HG02870 (cell line): ENCODE measurements around the gene ODAD3.
"Not testable (repeated sequence)": the region's sequence is repeated elsewhere in the genome, so short reads cannot be mapped to it uniquely, and the experiment has no call there.

Source experiments
- ATAC-seq: cut with Tn5 transposase; IDR thresholded peaks from one replicate; pipeline ENCODE4 v1.9.1; 2021; ENCODE audit warnings: mild to moderate bottlenecking, moderate library complexity; ENCODE audit not compliant: unreplicated experiment

The ODAD3 gene

GRCh38 chr19:11435057-11435832 is at the start of gene ODAD3, which contains the start of gene PRKCSH:
ODAD3 (minus strand) TSS chr19:11435121; CDS start chr19:11435016, 105 bp downstream.
PRKCSH (plus strand) TSS chr19:11435635; CDS start chr19:11436118, 483 bp downstream.
- peak; percentile 88 for ATAC-seq

GRCh38 chr19:11483366-11484111 is 48.6 kb upstream of the ODAD3 start:
- no peak for ATAC-seq

DNA sequence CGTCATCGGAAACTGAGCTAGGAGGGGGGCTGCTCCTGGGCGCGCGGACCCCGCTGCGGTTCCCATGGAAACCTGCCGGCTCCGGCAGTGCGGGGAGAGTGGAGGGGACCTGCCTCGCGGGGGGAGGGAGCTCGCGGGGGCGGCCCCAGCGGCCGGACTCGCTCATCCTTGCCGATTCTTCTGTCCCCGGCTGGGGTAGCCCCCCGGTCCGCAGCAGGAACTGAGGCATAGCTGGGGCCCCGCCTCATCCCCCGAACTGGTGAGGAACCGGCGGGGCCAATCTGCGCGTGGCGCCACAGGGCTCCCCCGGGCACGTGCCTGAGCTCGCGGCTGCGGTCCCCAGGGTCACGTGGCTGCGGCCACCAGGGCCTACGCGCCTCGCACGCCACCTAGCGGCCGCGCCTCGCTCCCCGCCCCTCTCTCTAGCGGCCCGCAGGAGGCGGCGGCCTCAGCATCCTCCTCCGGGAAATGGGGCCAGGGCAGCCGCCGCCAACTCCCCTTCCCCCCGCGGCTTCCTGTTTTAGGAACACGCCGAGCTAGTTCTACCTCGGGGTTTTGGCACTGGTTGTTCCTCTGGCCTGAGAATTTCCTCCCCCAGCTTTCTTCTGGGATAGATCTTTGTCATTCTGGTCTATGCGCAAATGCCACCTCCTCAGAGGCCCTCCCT is 47.6 kb upstream of the ODAD3 start:
- peak; percentile 42 for ATAC-seq

GRCh38 chr19:11481534-11482383 is 46.8 kb upstream of the ODAD3 start:
- ATAC-seq: peak; percentile 54

- no peak for ATAC-seq
Measured at GRCh38 chr19:11480715-11481533, 46.0 kb upstream of the ODAD3 start, which contains the start of gene ELAVL3. ELAVL3 (minus strand) TSS chr19:11481046; CDS start chr19:11480608, 438 bp downstream.

DNA sequence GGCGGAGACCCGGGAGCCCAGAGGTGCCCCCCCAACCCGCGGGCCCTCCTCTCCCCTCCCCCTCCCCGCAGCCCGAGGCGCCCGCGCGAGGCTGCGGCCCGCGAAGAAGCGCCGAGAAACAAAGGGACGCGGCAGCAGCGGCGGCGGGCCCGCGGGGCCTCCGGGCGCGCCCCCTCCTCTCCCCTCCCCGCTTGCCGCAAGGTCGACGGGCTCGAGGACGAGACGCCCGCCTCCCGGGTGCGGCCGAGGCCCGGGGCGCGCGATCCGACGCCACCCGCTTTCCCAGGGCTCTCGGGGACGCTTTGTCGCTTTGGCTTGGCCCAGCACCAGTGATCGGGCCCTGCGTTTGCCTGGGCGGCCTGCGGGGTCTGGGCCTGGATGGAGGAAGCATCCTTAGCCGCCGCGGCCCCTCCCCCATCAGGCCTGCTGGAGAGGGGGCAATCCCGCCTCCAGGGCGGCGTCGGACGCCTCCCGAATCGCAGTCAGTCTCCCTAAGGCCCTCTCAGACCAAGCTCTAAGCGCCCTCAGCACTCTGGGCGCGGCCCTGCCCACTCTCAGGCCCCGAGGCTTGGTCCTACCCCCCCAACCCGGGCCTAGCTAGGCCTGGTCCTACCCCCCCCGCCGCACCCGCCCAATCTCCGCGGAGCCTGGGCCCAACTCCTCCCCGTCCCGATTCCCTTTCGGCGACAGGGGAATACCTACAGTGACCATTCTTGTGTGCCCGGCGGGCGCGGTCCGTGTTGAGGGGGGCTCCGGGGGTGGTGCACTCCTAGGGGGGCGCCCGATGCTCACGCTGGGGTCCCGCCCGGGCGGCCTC is 45.2 kb upstream of the ODAD3 start:
- no peak for ATAC-seq

DNA sequence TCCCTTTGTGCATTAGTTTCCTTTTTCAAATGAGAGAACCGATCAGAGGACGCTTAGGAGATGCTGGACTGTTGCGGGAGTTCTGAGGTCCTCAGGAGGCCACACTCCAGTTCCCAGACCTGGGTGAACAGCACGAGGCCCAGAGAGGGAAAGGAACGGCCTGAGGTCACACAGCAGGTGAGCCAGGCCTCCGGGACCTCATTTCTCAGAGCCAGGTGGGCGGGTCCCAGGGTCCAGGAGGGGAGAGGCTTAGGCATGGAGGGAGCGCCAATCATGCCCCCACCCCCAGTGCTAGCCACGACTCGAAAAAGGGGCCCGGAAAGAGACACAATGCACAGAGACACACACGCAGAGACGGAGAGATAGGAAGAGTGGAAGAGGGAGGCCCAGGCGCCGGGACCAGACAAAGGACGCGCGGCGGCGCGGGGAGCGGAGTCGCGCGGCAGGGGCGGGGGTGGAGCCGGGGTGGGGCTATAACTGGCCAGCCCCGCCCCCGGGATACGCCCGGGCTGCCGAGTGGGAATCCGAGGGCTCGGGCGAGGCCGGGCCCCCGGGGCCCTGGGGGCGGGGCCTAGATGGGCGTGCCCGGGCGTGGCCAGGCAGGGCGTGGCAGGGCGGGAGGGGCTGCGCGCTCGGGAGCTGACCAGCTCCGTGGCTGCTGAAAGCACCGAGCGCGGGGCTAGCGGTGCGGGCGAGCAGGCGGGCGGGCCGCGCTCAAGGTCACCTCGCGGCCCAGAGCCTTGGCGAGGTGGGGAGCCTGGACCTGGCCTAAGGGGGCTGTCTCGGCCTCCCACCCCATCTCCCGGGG is 44.4 kb upstream of the ODAD3 start:
- no peak for ATAC-seq

DNA sequence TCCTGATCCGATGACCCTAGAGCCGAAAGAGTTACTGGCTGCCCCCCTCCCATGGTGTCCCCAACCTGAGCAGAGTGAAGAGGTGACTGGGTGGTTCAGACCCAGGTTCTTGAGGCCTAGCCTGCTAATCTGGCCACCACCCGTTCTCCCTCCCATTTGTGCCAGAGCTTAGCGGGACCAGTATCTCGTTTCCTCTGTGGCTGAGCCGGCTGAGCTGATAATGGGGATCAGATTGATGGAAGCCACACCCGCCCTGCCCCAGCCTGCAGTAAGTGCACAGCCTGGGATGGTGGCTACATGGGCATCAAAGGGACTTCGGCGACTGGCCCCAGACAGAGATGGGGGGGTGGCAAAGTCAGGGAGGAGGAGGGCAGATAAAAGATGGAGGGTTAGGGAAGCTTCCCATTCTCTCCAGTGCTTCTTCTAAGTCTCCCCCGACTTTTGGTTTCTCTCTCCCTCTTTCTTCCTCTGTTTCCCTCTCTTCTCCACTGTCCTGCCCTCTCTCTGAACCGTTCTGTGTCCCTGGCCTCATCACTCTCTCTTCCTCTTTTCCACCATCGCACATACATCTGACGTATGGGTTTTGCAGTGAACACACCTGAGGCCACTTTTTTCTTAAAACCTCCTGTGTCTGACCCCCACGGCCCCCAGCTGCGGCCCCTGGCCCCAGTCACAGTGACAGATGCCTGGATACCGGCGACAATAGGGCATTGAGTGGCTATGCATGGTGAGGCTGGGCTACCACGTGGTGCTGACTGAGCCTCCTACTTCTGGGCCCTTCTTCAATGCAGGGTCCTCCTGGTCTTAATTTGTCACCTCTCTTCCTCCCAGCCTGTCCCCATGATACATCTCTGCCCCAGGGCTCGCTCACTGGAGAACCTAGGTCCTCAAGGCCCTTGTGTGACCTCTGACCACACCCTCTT is 43.5 kb upstream of the ODAD3 start:
- ATAC-seq: no peak

DNA sequence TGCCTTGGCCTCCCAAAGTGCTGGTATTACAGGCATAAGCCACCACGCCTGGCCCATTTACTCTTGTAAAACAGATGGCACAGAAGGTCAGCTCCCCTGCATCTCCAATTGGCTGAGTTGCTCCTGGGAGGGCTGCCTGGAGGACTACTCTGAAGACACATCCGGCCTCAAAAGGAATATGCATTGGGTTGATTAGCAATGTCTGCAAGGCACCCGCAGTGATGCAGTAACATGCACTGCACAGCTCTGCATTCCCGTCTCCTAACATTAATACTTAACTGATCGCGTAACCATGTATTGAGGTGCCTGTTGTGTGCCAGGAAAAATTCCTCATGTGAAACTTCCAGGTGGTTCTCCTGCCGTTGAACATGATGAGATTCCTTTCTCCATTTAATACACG is 40.9 kb upstream of the ODAD3 start:
- no peak for ATAC-seq

DNA sequence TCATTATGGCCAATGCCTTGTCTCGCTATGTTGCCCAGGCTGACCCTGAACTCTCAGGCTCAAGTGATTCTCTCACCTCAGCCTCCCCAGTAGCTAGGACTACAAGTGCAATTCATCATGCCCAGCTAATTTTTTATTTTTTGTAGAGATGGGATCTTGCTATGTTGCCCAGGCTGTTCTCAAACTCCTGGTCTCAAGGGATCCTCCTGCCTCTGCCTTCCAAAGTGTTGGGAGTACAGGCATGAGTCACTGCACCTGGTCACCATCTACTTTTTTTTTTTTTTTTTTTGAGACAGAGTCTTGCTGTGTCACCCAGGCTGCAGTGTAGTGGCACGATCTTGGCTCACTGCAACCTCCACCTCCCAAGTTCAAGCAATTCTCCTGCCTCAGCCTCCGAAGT is 40.4 kb upstream of the ODAD3 start:
- ATAC-seq: not testable (repeated sequence)

- no peak for ATAC-seq
Measured at GRCh38 chr19:11473725-11474124, 38.8 kb upstream of the ODAD3 start.

DNA sequence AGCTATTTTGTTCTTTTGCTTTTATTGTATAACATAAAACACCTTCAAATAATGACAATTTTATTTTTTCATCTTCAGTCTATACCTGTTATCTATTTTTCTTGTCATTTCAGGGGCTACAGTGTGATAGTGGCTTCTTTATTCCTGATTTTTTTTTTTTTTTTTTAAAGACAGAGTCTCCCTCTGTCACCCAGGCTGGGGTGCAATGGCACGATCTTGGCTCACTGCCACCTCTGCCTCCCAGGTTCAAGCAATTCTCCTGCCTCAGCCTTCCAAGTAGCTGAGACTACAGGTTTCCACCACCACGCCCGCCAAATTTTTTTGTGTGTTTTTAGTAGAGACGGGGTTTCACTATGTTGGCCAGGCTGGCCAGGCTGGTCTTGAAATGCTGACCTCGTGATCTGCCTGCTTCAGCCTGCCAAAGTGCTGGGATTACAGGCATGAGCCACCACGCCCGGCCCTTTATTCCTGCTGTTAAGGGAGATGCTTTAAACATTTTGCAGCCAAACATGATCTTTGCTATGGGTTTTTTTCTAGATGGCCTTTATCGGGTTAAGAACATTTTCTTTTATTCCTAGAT is 33.4 kb upstream of the ODAD3 start:
- ATAC-seq: not testable (repeated sequence)

- no peak for ATAC-seq
Measured at GRCh38 chr19:11465600-11465999, 30.7 kb upstream of the ODAD3 start.

- no peak for ATAC-seq
Measured at GRCh38 chr19:11464333-11465265, 29.7 kb upstream of the ODAD3 start.

- no peak for ATAC-seq
Measured at GRCh38 chr19:11463391-11463790, 28.5 kb upstream of the ODAD3 start.
